Activated T-cell treated with anti-CD3 and anti-CD28 coated beads for 24 hours (primary cell): ENCODE data around the gene MARCOL.
"Not testable (repeated sequence)": the region's sequence is repeated elsewhere in the genome, so short reads cannot be mapped to it uniquely, and the experiment has no call there.

Experiments used
- DNase-seq: peaks from one replicate; pipeline ENCODE4 v3.0.0-alpha.2; 2020; ENCODE audit warnings: low read depth

The MARCOL gene

DNA sequence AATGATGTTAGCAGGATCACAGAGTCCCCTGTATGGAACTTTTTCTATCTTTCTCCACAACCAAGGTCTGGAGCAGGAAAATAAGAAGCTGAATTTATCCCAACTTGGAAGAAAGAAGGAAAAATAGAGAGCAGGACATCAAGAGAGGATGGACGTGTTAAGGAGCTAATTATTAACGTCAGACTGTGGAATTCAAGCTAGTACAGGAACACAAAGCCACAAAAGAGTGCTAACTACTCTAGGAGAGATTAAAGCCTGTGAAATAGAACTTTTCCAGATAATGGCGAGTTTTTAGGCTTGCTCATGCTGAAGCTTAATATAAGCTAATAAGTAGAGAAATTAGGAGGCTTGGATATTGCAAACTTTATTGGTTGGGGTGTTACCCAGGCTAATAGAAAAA is 29.6 kb downstream of the MARCOL start:
- no peak for DNase-seq

DNA sequence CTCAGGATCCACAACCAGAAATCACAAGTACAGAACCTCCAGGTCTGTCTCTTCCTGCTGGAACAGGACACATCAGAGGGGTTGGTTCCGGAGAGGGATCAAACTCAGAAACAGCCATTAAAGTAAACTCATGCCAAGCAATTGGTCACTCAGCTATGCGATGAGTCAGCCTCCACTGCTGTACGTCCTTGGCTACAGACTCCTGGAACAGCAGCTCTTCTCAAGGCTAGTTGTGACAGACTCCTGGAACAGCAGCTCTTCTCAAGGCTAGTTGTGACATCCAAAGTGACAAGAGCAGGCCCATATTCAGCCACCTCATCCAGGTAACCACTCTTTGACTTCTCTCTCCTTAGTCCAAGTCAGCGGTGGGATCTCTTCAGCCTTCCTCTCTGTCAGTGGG is 30.2 kb downstream of the MARCOL start, which contains the start of gene SPINK13:
TSS of gene SPINK13 (plus strand) at position 229 of the 400 bp plus-strand sequence. CDS start 1,279 bp downstream, outside the sequence.
- DNase-seq = no peak

DNA sequence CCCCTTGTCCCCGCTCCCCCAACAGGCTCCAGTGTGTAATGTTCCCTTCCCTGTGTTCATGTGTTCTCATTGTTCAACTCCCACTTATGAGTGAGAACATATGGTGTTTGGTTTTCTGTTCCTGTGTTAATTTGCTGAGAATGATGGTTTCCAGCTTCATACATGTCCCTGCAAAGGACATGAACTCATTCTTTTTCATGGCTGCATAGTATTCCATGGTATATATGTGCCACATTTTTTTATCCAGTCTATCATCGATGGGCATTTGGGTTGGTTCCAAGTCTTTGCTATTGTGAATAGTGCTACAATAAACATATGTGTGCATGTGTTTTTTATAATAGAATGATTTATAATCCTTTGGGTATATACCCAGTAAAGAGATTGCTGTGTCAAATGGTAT is 36.8 kb downstream of the MARCOL start:
- DNase-seq = not testable (repeated sequence)

DNA sequence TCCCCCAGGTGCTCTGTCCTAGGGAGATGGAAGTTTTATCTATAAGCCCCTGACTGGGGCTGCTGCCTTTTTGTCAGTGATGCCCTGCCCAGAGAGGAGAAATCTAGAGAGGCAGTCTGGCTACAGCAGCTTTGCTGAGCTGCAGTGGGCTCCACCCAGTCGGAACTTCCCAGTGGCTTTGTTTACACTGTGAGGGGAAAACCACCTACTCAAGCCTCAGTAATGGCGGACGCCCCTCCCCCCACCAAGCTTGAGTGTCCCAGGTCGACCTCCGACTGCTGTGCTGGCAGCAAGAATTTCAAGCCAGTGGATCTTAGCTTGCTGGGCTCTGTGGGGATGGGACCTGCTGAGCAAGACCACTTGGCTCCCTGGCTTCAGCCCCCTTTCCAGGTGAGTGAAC is 42.6 kb downstream of the MARCOL start:
- DNase-seq = not testable (repeated sequence)

DNA sequence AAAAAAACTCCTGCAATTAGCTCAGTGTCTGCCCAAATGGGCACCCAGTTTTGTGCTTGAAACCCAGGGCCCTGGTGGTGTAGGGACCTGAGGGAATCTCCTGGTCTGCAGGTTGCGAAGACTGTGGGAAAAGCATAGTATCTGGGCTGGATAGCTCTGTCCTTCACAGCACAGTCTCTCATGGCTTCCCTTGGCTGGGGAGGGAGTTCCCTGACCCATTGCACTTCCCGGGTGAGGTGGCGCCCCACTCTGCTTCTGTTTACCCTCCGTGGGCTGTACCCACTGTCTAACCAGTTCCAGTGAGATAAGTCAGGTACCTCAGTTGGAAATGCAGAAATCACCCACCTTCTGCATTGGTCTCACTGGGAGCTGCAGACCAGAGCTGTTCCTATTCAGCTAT is 43.0 kb downstream of the MARCOL start:
- DNase-seq = not testable (repeated sequence)

DNA sequence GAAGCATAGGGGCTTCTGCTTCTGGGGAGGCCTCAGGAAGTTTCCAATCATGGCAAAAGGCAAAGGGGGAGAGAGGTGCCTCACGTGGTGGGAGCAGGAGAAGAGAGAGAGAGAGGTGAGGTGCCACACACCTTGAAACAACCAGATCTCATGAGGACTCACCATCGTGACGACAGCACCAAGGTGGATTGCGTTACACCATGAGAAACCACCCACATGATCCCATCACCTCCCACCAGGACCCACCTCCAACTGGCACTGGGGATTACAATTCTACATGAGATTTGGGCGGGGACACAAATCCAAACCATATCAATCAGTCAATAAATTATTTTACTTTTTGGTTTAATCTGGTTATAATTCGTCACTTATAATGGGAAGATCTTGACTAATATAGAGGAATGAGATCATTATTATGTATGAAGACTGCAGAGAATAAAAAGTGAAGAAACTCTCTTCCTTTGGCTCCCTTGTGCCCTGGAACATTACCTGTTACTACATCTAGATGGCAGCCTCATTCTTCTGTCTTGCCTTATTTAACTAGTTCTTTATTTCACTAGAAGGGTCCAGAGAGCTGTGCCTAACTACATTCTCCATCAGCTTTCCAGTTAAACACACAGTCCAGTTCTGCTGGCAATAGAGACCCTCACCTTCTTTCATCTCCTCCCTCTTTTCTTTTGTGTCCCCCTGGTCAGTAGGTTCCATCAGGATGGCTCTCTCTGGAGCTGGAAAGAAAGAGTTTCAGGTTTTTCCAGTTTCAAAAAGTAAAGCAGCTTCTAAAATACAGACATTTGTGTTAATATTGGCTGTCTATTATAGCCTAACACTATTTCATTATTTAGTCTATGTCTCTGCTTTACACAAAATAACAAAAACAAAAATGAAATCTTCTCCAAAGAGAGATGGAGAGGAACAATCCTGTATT is 52.2 kb downstream of the MARCOL start:
- no peak for DNase-seq
